NCI-H1436 treated with DMSO at 0.1 percent for 48 hours (cell line): Measurements from ENCODE around the gene WDFY4.

Experiments
- DNase-seq: peaks from one replicate; lab custom pipeline; 2025; lab: John Stamatoyannopoulos, UW

The WDFY4 gene

GRCh38 chr10:48906841-48907240 lies 222.2 kb downstream of the WDFY4 start:
- no peak for DNase-seq

- no peak for DNase-seq
Measured at GRCh38 chr10:48907730-48908129, 223.1 kb downstream of the WDFY4 start.

- no peak for DNase-seq
Measured at GRCh38 chr10:48910548-48910947, 225.9 kb downstream of the WDFY4 start.

GRCh38 chr10:48913674-48914073 lies 229.0 kb downstream of the WDFY4 start:
- no peak for DNase-seq

GRCh38 chr10:48923748-48924147 lies 239.1 kb downstream of the WDFY4 start:
- DNase-seq: no peak

GRCh38 chr10:48924988-48925387 lies 240.3 kb downstream of the WDFY4 start:
- DNase-seq: no peak

GRCh38 chr10:48926255-48926654 lies 241.6 kb downstream of the WDFY4 start:
- no peak for DNase-seq

GRCh38 chr10:48926764-48927540 lies 242.3 kb downstream of the WDFY4 start:
- no peak for DNase-seq

- no peak for DNase-seq
Measured at GRCh38 chr10:48929413-48929990, 244.8 kb downstream of the WDFY4 start.

GRCh38 chr10:48931188-48931587 lies 246.5 kb downstream of the WDFY4 start:
- no peak for DNase-seq

GRCh38 chr10:48932831-48933664 lies 248.4 kb downstream of the WDFY4 start:
- no peak for DNase-seq

- DNase-seq: no peak
Measured at GRCh38 chr10:48934672-48935501, 250.2 kb downstream of the WDFY4 start.

- no peak for DNase-seq
Measured at GRCh38 chr10:48935577-48935976, 250.9 kb downstream of the WDFY4 start.

- no peak for DNase-seq
Measured at GRCh38 chr10:48937796-48938195, 253.1 kb downstream of the WDFY4 start.

- no peak for DNase-seq
Measured at GRCh38 chr10:48938281-48938680, 253.6 kb downstream of the WDFY4 start.

GRCh38 chr10:48938990-48939536 lies 254.4 kb downstream of the WDFY4 start:
- DNase-seq: no peak

GRCh38 chr10:48939790-48940325 lies 255.2 kb downstream of the WDFY4 start, which contains the start of gene LRRC18:
TSS of gene LRRC18 (minus strand) at chr10:48939840. CDS start at chr10:48914155, 25,685 bp downstream.
- no peak for DNase-seq

GRCh38 chr10:48940372-48940771 lies 255.7 kb downstream of the WDFY4 start:
- no peak for DNase-seq

- DNase-seq: no peak
Measured at GRCh38 chr10:48940958-48941357, 256.3 kb downstream of the WDFY4 start.

- no peak for DNase-seq
Measured at GRCh38 chr10:48941427-48942075, 256.9 kb downstream of the WDFY4 start.

- no peak for DNase-seq
Measured at GRCh38 chr10:48943096-48943495, 258.4 kb downstream of the WDFY4 start.
